PC-3 (cell line): Measurements from ENCODE around the gene PAGR1.

Experiments
- CTCF ChIP-seq: fragments of 300-600 bp; sonication (generic); conservative IDR thresholded peaks from 2 replicates; pipeline ENCODE4 v1.5.1; 2017; ENCODE audit warnings: antibody characterized with exemption, low read depth, mild to moderate bottlenecking, low read length
- EZH2 ChIP-seq: fragments of 300-600 bp; sonication (generic); IDR thresholded peaks from one replicate; pipeline ENCODE4 v1.6.1; 2017; ENCODE audit warnings: antibody characterized with exemption, mild to moderate bottlenecking, low read length; ENCODE audit not compliant: unreplicated experiment

GRCh38 chr16:29862884-29863668 is 47.1 kb downstream of the PAGR1 start, which contains the start of gene CDIPT:
- TF ChIP-seq EZH2 (no peak), CTCF (peak; percentile 74)
